Measurements from ENCODE around the gene GADD45G.

GADD45G gene

GRCh38 chr9:89592963-89593726 lies 11.7 kb upstream of the GADD45G start:
- no peak for DNase-seq (ENCODE audit: low read depth)

GRCh38 chr9:89593727-89594427 lies 10.9 kb upstream of the GADD45G start:
- no peak for DNase-seq (ENCODE audit: low read depth)

- DNase-seq (ENCODE audit: low read depth), result no peak
These were observed 9.8 kb upstream of the GADD45G start for GRCh38 chr9:89594811-89595550.

DNA sequence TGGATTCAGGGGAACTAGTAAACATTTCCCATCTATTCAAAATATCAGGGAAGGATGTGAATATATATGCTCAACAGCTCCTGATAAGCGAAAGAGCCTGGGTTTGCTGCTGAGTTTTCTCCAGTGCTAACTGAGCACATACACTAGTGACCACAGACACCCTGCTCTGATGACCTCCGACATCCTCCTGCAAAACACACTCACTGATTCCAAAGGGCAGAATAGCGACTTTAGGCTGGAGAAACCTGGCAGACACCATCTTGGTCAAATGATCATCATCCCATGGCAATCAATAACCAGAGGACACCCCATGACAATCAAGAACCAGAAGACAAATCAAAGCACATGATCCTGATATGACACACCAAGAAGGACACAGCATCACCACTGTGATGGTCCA lies 9.2 kb upstream of the GADD45G start:
- DNase-seq (ENCODE audit: low read depth), result no peak

DNA sequence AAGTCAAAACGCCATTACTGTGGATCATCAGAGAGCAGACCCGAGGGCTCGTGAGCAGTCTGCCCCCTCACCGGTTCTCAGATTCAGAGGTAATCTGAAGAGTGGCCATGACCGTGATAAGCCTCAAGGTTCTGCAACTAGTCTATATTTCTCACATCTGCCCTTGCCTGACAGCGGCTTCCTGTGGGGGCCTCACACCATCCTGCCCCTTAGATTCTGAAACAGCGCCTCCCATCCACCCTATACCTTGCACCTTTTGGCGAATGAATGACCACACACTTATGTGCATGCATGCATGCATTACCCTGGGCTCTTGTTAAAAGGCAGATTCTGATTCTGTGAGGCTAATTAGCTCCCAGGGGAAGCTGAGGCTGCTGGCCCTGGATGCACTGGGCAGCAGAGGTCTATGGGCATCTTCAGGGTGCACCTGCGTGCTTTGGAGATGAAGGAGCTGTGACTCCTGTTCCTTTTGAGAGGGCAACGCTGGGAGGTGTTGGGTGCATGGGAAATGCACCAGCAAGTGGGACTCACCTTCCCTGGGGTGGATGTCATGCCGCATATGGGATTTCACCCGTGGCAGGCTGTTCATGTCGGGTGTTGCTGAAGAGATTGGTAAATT lies 7.8 kb upstream of the GADD45G start:
- DNase-seq (ENCODE audit: low read depth), result no peak

DNA sequence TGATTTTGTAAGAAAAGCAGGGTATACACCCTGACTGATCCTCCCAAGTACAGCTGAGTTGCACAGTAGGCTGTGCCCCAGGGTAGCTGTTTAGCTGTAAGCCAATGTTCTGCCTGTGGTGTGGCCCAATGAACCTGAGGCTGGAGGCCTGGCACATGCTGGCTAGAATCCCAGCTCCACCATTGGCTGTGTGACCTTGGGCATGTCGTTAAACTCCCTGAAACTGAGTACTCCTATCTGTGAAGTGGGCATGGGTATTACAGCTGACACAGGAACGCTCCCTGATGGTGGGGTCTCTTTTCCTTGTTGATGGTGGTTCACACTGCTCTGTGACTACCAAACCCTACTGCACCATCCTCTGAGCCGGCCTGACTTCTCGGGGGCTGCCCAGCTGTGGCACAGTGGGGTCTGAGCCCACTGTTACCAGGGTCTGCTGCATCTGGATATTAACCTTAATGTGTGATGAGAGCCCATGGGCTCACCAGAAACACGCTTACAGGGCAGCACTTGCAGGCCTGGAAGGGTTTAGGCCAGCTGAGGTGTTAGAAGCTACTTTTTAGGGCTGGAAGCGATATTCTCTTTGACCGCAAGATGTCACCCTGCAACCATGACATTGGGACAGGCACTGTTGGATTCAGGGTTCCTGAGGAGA lies 7.0 kb upstream of the GADD45G start:
- DNase-seq (ENCODE audit: low read depth), result no peak

GRCh38 chr9:89598363-89598713 lies 6.5 kb upstream of the GADD45G start:
- no peak for DNase-seq (ENCODE audit: low read depth)

GRCh38 chr9:89598926-89599325 lies 5.9 kb upstream of the GADD45G start:
- no peak for DNase-seq (ENCODE audit: low read depth)

DNA sequence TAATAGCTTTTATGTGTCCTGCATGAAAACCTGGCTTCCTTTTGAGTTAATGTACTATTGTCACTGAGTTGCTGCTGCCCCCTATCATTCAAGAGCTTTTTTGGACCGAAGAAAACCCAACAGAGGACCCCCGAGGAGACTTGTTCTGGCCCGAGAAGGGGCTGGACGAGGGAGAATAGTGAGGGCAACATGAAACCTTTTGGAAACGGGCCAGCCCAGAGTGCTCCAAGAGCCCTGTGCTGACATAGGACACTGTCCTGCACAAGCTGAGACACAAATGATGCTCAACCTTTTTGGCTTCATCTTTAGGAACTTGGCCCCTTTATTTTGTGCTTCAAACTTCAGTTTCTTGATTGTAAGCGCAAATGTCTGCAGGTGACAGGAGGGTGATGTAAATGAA lies 4.0 kb upstream of the GADD45G start:
- no peak for DNase-seq (ENCODE audit: low read depth)

GRCh38 chr9:89601306-89601705 lies 3.5 kb upstream of the GADD45G start:
- DNase-seq (ENCODE audit: low read depth), result no peak

DNA sequence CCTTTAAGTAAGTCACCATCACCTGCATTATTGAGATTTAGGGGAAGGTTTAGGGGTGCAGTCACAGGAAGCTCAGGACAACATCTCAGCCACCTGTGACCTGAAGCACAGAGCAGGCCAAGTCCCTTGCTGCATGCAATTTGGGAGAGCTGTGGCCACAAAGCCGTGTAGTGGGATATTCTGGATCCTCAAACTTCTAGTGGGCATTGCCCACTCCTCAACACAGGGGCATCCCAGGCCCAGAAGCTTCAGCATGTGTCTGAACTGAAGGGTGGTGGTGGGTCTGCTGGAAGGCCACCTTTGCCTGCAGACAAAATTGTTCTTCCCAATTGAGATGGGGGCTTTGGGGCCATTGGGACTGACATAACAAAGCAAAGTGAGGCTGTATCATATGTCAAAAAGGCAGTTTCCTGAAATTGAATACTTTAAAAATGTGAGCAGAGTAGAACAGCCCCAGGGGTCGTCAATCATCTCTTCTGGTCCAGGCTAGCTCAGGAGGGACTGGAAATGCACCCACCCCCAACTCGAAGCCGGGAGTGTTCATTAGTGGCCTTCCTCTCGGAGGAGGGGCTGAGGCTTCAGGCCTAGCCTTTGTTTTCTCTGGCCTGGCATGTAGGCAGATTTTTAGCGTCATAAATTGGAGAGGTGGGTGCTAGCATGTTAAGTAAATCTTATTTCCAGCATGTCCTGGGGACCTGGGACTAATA lies 2.8 kb upstream of the GADD45G start:
- no peak for DNase-seq (ENCODE audit: low read depth)

DNA sequence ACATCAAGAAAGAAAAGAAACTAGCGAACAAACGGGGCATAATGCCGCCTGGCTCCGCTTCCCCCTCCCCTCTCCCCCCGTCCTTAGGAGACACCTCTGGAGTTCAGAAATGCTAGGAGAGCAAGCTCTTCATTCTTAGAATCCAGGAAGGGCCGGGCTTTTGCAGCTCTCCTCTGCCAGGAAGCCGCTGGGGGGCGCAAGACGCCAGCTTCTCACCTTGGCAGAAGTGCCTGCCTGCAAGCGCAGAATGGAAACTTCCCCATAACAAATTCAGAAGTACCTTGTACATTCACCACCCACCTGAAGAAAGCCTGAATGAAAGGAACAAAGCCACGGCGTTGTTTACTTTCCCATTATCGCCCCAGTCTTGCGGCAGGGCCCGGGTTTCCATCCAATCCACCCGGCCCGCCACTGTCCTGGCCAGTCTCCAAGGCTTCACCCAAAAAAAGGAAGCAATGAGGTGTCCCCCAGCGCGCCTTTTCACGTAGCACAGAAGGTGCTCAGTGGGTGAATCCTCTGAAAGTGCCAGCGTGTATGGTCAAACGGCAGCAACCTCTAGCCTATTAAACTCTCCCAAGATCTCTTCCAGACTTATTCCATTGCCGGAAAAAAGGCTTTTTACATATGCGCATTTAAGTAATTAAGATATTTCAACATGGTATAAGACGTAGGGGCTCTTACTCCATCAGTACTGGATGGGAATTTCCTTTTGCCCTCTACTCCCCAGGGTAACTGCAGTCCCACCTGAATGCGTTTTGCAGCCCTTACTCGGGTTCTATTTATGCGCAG lies 1.6 kb upstream of the GADD45G start:
- no peak for DNase-seq (ENCODE audit: low read depth)

DNA sequence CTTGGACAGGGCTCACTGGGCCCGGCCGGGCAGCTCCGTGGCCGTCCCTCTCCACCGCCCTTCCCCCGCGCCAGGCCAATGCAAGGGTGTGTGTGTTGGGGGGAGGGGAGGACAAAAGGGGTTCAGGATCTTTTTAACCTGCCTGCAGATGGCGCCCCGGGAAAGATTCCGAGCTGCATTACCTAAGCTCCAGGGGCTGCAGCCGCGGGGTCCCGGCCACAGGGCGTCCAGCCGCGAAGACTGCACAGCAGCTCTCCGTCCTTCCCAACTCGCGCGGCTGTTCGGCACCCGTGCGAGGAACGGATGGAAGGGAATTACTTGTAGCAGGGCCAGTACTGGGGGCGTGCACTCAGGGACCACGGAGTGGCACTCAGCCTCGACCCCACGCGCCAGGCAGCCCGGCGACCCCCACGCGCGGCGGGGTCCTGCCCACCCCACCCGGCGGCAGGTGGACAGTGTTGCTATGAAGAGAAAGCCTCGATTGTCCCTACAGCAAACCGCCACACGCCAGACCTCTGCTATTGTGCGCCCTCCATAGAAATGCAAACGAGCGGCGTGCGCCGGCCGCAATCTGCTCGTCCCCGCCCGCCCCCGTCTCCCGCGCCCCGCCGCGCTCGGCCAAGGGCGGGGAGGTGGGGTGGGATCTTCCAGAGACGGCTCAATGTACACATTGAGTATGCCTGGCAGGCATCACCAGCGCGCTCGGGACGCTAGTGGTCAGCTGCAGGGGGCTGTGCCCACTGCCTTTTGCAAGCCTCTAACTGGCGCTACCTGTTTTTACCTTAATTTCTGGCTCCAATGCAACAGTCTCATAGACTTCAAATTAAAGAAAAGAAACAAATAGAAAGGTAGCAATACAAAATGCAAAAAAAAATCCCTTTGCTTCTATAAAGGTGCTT lies 796 bp upstream of the GADD45G start:
- no peak for DNase-seq (ENCODE audit: low read depth)

- no peak for DNase-seq (ENCODE audit: low read depth)
These were observed 745 bp downstream of the GADD45G start for GRCh38 chr9:89605465-89606048.

- no peak for DNase-seq (ENCODE audit: low read depth)
These were observed 1.3 kb downstream of the GADD45G start for GRCh38 chr9:89606049-89606623.

DNA sequence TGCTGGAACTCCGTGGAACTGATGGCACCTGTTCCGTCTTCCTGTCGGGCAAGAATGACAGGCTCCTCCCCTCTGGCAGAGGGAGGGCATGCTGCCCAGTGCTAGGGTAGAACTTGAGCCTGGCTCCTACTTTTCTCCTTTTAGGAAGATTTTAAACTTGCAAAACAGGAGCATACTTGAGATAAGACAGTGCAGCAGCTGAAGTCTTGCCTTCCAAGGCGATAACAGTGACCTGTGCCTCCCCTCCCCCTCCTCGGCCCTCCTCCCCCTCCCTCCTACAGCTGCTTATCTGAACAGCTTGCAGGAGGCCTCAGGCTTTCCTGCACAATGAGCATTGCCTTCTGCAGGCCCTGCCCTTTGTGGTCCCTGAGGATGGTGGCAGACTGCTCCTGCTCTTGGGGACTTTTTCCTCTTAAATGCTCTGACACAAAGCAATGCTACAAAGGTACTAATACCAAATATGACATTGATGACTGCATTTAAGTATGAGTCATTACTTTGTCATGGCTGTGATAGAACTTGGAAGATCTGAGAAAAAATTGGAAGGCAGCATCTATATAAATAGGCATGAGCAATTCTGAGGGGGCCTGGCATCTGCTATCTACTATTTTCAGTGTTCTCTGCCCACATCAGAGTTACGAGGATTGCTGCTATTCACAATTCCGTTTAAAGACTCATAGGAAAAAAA lies 2.0 kb downstream of the GADD45G start:
- DNase-seq (ENCODE audit: low read depth), result peak; percentile 68

GRCh38 chr9:89608641-89609335 lies 4.0 kb downstream of the GADD45G start:
- DNase-seq (ENCODE audit: low read depth), result no peak
